GM12874 (cell line): Measurements from ENCODE around the gene USP4.

ENCODE experiments used
- TF ChIP-seq, protein P1 (sequence below): IDR thresholded peaks from 2 replicates; pipeline ENCODE4 v1.5.1; 2011; ENCODE audit warnings: low read depth, mild to moderate bottlenecking, control low read depth, low read length, moderate library complexity; ENCODE audit not compliant: insufficient read depth

Gene USP4

DNA sequence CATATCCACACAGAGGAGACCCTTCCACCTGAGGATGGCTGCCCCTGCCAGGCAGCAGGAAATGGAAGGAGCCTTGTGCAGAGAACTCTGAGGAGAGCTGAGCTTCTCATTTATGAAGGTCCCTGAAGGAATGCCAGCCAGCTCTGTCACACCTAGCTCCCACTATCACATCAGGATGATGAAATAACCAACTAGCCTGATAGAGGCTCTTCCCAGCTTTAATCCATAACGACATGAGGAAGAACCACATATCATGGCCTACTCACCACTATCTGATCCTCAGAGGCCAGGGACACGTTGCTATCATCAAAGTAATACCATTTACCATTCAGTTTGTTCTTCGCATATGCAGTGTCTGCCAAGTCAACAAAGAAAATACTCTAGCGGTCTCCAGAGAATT is 61.3 kb downstream of the USP4 start:
- TF ChIP-seq, protein P1, sequence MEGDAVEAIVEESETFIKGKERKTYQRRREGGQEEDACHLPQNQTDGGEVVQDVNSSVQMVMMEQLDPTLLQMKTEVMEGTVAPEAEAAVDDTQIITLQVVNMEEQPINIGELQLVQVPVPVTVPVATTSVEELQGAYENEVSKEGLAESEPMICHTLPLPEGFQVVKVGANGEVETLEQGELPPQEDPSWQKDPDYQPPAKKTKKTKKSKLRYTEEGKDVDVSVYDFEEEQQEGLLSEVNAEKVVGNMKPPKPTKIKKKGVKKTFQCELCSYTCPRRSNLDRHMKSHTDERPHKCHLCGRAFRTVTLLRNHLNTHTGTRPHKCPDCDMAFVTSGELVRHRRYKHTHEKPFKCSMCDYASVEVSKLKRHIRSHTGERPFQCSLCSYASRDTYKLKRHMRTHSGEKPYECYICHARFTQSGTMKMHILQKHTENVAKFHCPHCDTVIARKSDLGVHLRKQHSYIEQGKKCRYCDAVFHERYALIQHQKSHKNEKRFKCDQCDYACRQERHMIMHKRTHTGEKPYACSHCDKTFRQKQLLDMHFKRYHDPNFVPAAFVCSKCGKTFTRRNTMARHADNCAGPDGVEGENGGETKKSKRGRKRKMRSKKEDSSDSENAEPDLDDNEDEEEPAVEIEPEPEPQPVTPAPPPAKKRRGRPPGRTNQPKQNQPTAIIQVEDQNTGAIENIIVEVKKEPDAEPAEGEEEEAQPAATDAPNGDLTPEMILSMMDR, result no peak

DNA sequence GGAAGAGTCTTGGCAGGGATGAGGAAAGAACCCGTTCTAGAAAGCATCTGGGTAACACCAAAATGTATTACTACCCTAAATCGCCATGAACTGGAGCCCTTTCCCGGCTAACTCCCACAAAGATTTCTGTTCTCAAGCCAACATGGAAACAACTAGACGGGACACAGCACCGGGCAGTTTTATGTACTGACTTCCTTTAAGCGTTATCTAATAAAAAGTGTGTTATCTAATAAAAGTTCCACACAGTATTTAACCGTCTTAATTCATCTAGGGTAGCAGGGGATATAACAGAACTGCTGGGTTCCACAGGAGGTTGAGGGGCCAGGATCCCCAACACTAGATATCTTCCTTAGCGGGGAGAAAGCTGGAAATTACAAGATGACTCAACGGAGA is 62.5 kb downstream of the USP4 start:
- TF ChIP-seq, protein P1, result no peak

DNA sequence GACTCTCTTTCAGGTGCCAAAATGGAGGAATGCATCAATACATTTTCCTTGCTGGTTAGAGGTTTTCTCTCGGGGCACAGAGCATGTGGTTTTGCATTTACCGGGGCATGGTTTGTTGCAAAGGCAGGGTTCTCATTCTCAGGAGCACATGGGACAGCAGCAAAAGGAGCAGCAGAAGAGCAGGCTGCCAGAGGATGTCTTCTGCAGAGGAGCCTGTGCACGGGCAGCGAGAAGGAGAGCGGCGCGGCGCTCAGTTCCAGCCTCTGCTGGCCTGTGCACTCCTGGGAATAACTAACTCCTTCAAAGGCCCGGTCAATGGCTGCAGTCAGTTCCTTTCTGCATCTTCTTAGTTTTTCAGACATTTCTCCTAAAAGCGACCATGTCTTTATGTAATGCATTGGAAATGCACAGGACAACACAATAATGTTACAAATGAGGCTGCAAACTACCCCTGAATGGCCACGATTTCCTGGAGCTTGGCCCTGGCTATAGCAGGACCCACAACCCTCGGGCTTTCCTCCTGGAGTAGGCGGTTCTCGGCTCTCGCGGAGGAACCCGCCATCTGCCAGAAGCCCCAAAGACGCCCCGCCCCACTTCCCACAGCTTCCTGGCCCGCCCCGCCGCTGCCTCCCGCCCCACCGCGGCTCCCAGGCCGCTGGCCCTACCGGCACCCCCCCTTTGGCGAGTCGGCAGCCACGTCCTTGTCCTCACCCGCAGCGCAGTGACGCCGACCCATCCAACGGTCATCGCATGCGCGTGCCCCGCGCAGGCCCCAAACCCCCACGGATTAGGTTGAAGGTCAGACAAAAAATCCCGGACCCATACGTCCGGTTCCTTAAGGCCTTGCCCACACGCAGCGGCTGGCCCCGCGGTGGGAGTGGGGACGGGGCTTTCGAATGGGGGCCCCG is 63.1 kb downstream of the USP4 start, which contains the start of gene C3orf62:
Gene C3orf62, minus strand, starts transcription at position 758 of the 908 bp plus-strand sequence. Its CDS starts 360 bp downstream, at position 398.
- TF ChIP-seq, protein P1, result no peak

DNA sequence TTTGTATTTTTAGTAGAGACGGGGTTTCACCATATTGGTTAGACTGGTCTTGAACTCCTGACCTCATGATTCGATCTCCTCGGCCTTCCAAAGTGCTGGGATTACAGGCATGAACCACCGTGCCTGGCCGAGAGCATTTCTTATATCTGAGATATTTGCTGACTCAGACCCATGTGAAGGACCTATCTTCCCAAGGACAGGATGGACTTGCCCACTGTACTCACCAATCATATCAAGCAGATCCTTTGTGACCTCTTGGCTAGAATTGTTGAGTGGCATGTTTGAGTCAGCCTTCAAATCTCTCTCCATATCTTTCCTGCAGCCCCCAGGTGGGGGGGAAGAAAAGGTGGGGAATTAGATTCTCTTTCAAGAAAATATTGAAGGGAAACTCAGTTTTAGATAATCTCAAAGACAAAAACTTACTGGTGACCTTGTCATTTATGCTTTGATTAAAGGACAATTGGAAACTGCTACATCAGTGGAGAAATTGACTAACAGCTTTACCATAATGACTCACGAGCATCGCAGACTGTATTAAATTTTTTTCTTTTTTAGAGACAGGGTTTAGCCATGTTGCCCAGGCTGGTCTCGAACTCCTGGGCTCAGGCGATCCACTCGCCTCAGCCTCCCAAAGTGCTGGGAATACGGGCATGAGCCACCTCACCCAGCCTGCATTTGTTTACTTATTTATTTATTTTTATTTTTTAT is 65.9 kb downstream of the USP4 start:
- TF ChIP-seq, protein P1, result no peak

DNA sequence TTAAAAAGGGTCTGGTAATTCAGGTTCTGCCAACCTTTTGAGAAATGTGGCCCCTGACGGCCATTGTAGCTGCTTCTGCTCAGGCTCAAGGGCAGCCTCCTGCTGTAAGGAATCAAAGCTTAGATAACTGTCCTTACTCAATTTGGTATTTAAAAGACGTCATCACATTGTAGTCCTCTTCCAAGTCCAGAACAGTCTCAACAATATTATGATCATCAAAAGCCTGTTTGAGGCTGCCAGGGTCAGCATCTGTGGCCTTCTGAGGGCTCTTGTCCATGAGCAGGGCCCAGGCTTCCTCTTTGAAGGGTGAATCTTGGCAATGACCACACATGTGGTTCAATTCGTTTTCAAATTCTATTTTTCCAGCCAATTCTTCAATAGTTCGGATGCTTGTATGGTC is 68.8 kb downstream of the USP4 start:
- TF ChIP-seq, protein P1, result no peak

DNA sequence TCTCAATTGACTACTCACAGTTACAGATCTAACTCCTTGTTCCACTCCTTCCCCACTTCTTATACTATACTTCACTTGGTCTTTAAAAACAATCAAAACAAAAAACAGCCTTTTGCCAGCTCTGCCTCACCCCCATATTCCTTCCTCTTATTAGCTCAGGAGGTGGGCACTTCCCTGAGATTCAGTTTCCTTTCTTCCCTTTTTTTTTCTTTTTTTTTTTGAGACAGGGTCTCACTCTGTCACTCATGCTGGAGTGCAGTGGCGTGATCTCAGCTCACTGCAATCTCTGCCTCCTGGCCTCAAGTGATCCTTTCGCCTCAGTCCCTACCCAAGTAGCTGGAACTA is 69.7 kb downstream of the USP4 start:
- TF ChIP-seq, protein P1, result no peak

DNA sequence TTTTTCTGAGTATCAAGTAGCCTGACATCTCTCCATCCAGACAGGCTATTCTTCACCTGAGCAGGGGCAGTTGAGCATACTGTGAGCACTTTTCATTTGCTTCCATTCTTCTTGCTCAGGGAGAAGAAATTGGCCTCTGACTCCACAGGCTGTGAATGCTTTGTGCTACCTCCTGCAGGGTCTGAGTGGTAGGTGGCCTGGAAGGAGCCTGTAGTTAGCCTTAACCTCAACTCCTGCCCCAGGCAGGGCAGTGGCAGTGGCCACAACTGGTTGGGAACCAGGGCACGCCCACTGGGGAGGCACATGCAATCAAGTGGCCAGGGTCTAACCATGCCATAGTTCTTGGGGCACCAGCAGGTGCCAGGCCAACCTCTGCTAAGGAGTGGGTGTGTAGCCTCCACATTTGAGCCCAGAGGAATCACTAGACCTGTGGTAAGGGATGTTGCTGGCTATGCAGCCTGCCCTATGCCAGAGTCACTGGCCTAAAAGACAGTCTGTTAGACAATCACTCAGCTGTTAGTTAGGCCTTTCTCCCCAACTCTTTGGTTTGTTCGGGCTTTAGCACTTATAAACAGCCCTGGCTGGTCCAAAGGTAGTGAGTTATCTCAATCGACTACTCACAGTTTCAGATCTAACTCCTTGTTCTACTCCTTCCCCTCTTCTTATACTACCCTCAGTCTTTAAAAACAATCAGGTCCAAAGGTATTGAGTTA is 70.3 kb downstream of the USP4 start:
- TF ChIP-seq, protein P1, result no peak
